HEK293T (cell line): ENCODE data around the gene IL12B.

Source experiments
- ARNT ChIP-seq: fragments of 450-650 bp; IDR thresholded peaks from 2 replicates; pipeline ENCODE4 v1.6.1; 2017; ENCODE audit warnings: mild to moderate bottlenecking
- BHLHE40 ChIP-seq: fragments of 450-650 bp; IDR thresholded peaks from 2 replicates; pipeline ENCODE4 v1.6.1; 2016; ENCODE audit warnings: mild to moderate bottlenecking, moderate library complexity, borderline replicate concordance
- CTBP1 ChIP-seq: fragments of 450-650 bp; IDR thresholded peaks from 2 replicates; pipeline ENCODE4 v1.6.1; 2016; ENCODE audit warnings: borderline replicate concordance
- ELF4 ChIP-seq: fragments of 450-650 bp; IDR thresholded peaks from 2 replicates; pipeline ENCODE4 v1.6.1; 2017; ENCODE audit warnings: antibody characterized with exemption
- FOXA1 ChIP-seq: fragments of 450-650 bp; IDR thresholded peaks from 2 replicates; pipeline ENCODE4 v1.6.1; 2016; ENCODE audit warnings: mild to moderate bottlenecking
- FOXK2 ChIP-seq: fragments of 450-650 bp; IDR thresholded peaks from 2 replicates; pipeline ENCODE4 v1.6.1; 2016; ENCODE audit warnings: mild to moderate bottlenecking
- FOXM1 ChIP-seq: fragments of 450-650 bp; IDR thresholded peaks from 2 replicates; pipeline ENCODE4 v1.6.1; 2017; ENCODE audit warnings: mild to moderate bottlenecking, borderline replicate concordance
- HDGF ChIP-seq: fragments of 450-650 bp; IDR thresholded peaks from 2 replicates; pipeline ENCODE4 v1.6.1; 2017; ENCODE audit warnings: antibody characterized with exemption, borderline replicate concordance
- NFRKB ChIP-seq: fragments of 450-650 bp; IDR thresholded peaks from 2 replicates; pipeline ENCODE4 v1.6.1; 2016; ENCODE audit warnings: mild to moderate bottlenecking, moderate library complexity
- SP1 ChIP-seq: fragments of 450-650 bp; IDR thresholded peaks from 2 replicates; pipeline ENCODE4 v1.6.1; 2017
- SUZ12 ChIP-seq: fragments of 450-650 bp; IDR thresholded peaks from 2 replicates; pipeline ENCODE4 v1.6.1; 2016; ENCODE audit warnings: mild to moderate bottlenecking
- TARDBP ChIP-seq: fragments of 450-650 bp; IDR thresholded peaks from 2 replicates; pipeline ENCODE4 v1.6.1; 2016
- ZNF384 ChIP-seq: fragments of 450-650 bp; IDR thresholded peaks from 2 replicates; pipeline ENCODE4 v1.6.1; 2016
- TF ChIP-seq, protein P1 (sequence below): fragments of 450-650 bp; IDR thresholded peaks from 2 replicates; pipeline ENCODE4 v1.6.1; 2016

DNA sequence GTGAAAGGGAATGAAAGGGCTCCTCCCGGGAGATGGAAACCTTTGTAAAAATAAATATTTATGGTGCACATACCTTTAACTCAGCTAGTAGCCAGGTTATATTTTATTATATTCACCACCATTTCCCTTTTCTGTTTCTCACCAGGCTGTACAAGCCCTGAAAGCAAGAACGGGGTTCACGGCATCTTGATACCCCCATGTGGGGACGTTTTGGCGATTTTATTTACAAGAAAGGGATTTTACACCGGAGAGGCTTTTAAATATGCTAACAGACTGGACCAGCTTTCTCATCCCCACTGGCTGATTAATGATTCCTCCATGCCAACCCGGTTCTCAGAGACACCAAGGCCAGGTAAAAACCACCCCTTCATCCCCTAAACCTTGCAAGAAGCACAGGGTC lies 19.2 kb downstream of the IL12B start:
- TF ChIP-seq ZNF384 (no peak), HDGF (no peak), BHLHE40 (no peak), FOXK2 (no peak), SUZ12 (no peak), SP1 (no peak), NFRKB (no peak), ELF4 (no peak), FOXA1 (no peak), ARNT (no peak), FOXM1 (no peak), CTBP1 (no peak), TARDBP (no peak)
- TF ChIP-seq, protein P1, sequence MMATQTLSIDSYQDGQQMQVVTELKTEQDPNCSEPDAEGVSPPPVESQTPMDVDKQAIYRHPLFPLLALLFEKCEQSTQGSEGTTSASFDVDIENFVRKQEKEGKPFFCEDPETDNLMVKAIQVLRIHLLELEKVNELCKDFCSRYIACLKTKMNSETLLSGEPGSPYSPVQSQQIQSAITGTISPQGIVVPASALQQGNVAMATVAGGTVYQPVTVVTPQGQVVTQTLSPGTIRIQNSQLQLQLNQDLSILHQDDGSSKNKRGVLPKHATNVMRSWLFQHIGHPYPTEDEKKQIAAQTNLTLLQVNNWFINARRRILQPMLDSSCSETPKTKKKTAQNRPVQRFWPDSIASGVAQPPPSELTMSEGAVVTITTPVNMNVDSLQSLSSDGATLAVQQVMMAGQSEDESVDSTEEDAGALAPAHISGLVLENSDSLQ: no peak
